ENCODE data around the gene CCNB2. TPM values are rescaled to one million over a fixed set of nuclear protein-coding genes. Genes with fewer than 3 reads are reported as not detected.

The CCNB2 gene
- polyA plus RNA-seq, 1 donor (not counting 4 experiments of a cell fraction or from before 2014, with no cell fraction given) = 36.9 TPM

GRCh38 chr15:59060348-59060747, 44.6 kb upstream of the CCNB2 start:
- Histone ChIP-seq H2AFZ (ENCODE audit: control insufficient read depth, low read length) (no peak overlapping the region), H3K27me3 (ENCODE audit: control insufficient read depth, extremely low read depth, insufficient read depth, low read length) (no peaks in the 10 kb centered on the region), H3K9me3 (ENCODE audit: control insufficient read depth, low read depth, low read length) (no peaks in the 10 kb centered on the region), H3K9me1 (ENCODE audit: control insufficient read depth, extremely low read depth, insufficient read depth, low read length) (no peaks in the 10 kb centered on the region), H3K4me2 (ENCODE audit: control insufficient read depth, extremely low read depth, insufficient read depth, low read depth, low read length) (no peak overlapping the region), H3K9ac (ENCODE audit: control insufficient read depth, extremely low read depth, insufficient read depth, low read length) (no peak overlapping the region), H3K27ac (ENCODE audit: control insufficient read depth, insufficient read depth, low read length) (no peak overlapping the region), H3K4me1 (ENCODE audit: control insufficient read depth, extremely low read depth, insufficient read depth, low read length) (no peaks in the 10 kb centered on the region), H3K36me3 (ENCODE audit: control insufficient read depth in 2 of 2, extremely low read depth in 1 of 2, insufficient read depth in 2 of 2, low read length in 2 of 2) (peaks cover 14 to 24% of the 10 kb centered on the region in 2 experiments), H3K4me3 (ENCODE audit: control insufficient read depth in 2 of 3, extremely low read depth in 1 of 3, insufficient read depth in 2 of 3, low read depth in 1 of 3, low read length in 3 of 3) (no peak overlapping the region), H3K79me2 (ENCODE audit: control insufficient read depth, insufficient read depth, low read length) (no peaks in the 10 kb centered on the region), H4K20me1 (ENCODE audit: control insufficient read depth, extremely low read depth, insufficient read depth, low read length) (no peaks in the 10 kb centered on the region)
- no peak for TF ChIP-seq CTCF (optimal IDR thresholded peaks at IDR 0.05 in 1 of 3, IDR thresholded peaks at IDR 0.05 in 1 of 3, conservative IDR thresholded peaks at IDR 0.05 in 1 of 3; ENCODE audit: extremely low read depth in 1 of 3, insufficient read depth in 2 of 3, low read length in 3 of 3)
- no peak for TF ChIP-seq EZH2 (IDR thresholded peaks at IDR 0.05; ENCODE audit: low read length)
- dilution Hi-C loops (cut with MboI; ENCODE audit: extremely low pct_ligation_motif_present, low sequenced_read_pairs) = no loop called here
- FAIRE-seq (no peak), DNase-seq (ENCODE audit: low read depth, low spot score) (no peak)

GRCh38 chr15:59063042-59063441, 41.9 kb upstream of the CCNB2 start:
- TF ChIP-seq CTCF (optimal IDR thresholded peaks at IDR 0.05 in 1 of 3, IDR thresholded peaks at IDR 0.05 in 1 of 3, conservative IDR thresholded peaks at IDR 0.05 in 1 of 3; ENCODE audit: extremely low read depth in 1 of 3, insufficient read depth in 2 of 3, low read length in 3 of 3) (no peak), EZH2 (IDR thresholded peaks at IDR 0.05; ENCODE audit: low read length) (no peak)
- no peaks in the 10 kb centered on the region for H3K27me3 ChIP-seq (ENCODE audit: control insufficient read depth, extremely low read depth, insufficient read depth, low read length)
- H3K27ac ChIP-seq (ENCODE audit: control insufficient read depth, insufficient read depth, low read length) = no peak overlapping the region
- H3K9me3 ChIP-seq (ENCODE audit: control insufficient read depth, low read depth, low read length) = no peaks in the 10 kb centered on the region
- H3K9me1 ChIP-seq (ENCODE audit: control insufficient read depth, extremely low read depth, insufficient read depth, low read length) = no peaks in the 10 kb centered on the region
- H3K4me3 ChIP-seq (ENCODE audit: control insufficient read depth in 2 of 3, extremely low read depth in 1 of 3, insufficient read depth in 2 of 3, low read depth in 1 of 3, low read length in 3 of 3) = no peak overlapping the region
- FAIRE-seq (no peak), DNase-seq (ENCODE audit: low read depth, low spot score) (no peak)
- H3K4me1 ChIP-seq (ENCODE audit: control insufficient read depth, extremely low read depth, insufficient read depth, low read length) = no peaks in the 10 kb centered on the region
- H3K9ac ChIP-seq (ENCODE audit: control insufficient read depth, extremely low read depth, insufficient read depth, low read length) = no peak overlapping the region
- dilution Hi-C loops (cut with MboI; ENCODE audit: extremely low pct_ligation_motif_present, low sequenced_read_pairs) = no loop called here
- H2AFZ ChIP-seq (ENCODE audit: control insufficient read depth, low read length) = no peak overlapping the region
- peaks cover 18 to 28% of the 10 kb centered on the region in 2 experiments for H3K36me3 ChIP-seq (ENCODE audit: control insufficient read depth in 2 of 2, extremely low read depth in 1 of 2, insufficient read depth in 2 of 2, low read length in 2 of 2)
- H4K20me1 ChIP-seq (ENCODE audit: control insufficient read depth, extremely low read depth, insufficient read depth, low read length) = no peaks in the 10 kb centered on the region
- H3K4me2 ChIP-seq (ENCODE audit: control insufficient read depth, extremely low read depth, insufficient read depth, low read depth, low read length) = no peak overlapping the region
- H3K79me2 ChIP-seq (ENCODE audit: control insufficient read depth, insufficient read depth, low read length) = no peaks in the 10 kb centered on the region

Data from keratinocyte (primary cell).